Stimulated activated CD4-positive, alpha-beta T cell treated with anti-CD3 and anti-CD28 coated beads, TNF-alpha, amount 100 ng/mL, for 4 hours (primary cell): ENCODE results near the gene LILRA2.
"Not testable (repeated sequence)": the region's sequence is repeated elsewhere in the genome, so short reads cannot be mapped to it uniquely, and the experiment has no call there.

Experiments used
- DNase-seq, 3 experiments: peaks; one replicate each; pipeline ENCODE4 v3.0.0-alpha.2; 2020; ENCODE audit warnings: low read depth in 3 of 3

LILRA2 gene

GRCh38 chr19:54573330-54573872 is at the start of gene LILRA2:
LILRA2 (plus strand) TSS chr19:54573790; CDS start chr19:54573879, 89 bp downstream.
- no peak for DNase-seq

GRCh38 chr19:54525636-54526035 is 48.0 kb upstream of the LILRA2 start:
- DNase-seq, result no peak

DNA sequence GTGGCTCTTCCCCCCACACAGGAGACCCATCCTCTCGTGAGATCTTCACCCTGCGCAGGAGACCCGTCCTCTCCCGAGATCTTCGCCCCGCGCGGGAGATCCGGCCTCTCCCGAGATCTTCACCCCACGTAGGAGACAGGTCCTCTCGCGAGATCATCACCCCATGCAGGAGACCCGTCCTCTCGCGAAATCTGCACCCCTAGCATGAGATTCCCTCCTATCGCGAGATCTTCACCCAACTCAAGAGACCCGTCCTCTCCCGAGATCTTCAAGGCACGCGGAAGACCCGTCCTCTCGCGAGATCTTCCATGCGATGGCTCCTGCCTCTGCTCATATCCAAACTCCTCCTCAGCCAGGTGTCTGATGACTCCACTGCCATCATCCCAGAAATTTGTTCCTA is 46.6 kb upstream of the LILRA2 start:
- no peak for DNase-seq

DNA sequence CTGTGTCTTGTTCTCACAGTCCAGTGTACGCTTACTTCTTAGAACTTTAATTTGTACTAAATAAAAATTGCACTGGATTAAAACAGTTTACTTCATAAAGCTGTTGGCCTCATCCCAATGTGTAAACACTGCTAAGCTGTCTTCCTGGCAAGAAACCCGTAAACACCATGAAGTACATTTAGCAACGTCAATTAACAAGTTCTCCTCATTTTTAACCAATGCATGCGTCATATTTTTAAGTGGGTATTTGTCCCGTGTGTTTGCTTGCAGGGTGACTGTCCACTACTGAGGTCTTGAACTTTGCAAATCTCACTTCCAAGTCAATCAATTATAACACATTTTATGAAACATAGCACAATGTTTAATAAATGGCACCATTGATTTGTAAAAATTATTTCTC is 42.7 kb upstream of the LILRA2 start:
- no peak for DNase-seq

DNA sequence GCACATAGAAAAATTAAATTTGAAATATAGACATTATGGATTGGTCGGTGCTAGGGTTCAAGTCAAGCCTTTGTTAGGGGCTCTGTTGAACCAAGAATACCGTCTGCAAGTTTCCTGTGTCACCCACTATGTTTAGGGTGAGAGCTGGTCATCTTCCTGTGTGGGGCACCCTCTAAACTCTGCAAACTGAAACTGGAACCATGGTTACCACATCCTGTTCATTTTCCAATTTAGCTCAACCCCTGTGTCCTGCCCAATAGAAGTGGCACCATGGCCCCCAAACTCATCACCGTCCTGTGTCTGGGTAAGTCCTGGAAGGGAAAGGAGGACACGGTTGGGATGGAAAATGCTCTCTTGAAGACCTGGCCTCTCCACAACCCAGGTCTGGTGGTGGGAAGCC is 41.1 kb upstream of the LILRA2 start:
- DNase-seq, result no peak

DNA sequence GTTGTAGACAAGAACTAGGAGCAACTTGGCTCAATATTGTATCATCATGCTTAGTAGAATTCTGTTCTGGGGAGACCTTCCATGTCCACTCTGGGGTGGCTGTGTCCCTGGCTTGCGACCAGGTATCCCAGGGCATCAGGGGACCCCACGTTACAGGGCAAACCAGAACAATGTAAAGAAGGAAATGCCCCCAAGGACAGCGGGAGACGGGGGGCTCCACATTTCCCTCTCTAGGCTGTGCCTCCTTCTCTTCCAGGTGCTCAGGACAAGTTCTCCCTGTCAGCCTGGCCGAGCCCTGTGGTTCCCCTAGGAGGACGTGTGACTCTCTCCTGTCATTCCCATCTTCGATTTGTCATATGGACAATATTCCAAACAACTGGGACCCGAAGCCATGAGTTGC is 40.1 kb upstream of the LILRA2 start:
- DNase-seq, result no peak

DNA sequence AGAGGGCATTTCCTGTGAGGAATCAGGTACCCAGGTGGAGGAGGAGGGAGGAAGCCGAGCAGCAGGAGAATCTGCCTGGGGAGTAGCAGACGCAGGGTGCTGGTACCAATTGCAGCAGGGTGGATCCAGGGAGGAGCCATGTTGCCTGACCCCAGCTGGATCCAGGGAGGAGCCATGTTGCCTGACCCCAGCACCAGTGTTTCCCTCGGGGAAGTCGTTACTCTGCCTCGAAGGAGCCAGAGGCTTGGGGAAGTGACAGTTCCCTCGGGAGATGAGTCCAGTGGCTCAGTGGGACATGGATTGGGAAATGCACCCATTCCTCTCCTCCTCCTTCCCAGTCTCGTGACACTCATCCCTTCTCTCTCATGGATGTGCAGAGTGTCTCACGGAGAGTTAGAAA is 39.4 kb upstream of the LILRA2 start:
- no peak for DNase-seq

DNA sequence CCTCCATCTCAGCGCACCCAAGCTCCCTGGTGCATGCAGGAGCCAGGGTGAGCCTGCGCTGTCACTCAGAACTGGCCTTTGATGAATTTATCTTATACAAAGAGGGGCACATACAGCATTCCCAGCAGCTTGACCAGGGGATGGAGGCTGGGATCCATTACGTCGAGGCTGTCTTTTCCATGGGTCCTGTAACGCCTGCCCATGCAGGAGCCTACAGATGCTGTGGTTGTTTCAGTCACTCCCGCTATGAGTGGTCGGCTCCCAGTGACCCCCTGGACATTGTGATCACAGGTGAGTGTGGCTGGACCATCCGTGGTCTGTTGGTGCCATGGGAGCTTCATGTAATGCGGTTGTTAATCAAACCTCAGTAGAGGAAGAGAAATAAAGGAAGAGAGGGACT is 38.0 kb upstream of the LILRA2 start:
- no peak for DNase-seq

GRCh38 chr19:54536956-54537355 is 36.6 kb upstream of the LILRA2 start:
- no peak for DNase-seq

DNA sequence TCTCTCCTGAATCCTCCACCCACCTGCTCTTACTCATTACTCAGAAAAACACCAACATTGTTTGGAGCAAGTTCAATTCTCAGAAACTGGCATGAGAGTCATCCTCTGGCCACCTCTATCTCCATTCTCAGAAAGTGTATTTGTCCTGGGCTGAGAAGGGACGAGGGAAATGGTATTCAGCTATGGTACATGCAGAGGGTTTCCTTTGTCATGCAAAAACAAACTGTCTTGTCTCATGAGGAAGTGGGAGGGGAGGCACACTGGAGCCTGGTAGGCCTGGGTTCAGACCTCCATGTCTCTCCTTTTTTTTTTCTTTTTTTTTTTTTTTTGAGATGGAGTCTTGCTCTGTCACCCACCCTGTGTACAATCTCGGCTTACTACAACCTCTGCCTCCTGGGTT is 31.9 kb upstream of the LILRA2 start:
- DNase-seq, result no peak

DNA sequence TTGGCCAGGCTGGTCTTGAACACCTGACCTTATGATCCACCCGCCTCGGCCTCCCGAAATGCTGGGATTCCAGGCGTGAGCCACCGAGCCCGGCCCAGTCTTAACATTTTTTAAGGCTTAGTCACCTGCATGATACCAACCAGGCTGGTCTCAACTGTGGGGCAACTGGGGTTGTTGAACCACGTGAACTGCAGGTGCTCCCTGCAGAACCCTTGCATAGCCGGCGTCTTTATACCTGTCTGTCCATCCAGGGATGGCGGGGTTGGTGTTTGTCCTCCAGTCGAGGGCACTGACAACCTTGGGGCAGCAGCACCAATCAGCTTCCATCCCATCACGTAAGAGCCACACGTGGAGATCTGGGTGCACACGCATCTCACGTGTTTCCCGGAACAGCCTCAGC is 24.8 kb upstream of the LILRA2 start:
- DNase-seq, result no peak

DNA sequence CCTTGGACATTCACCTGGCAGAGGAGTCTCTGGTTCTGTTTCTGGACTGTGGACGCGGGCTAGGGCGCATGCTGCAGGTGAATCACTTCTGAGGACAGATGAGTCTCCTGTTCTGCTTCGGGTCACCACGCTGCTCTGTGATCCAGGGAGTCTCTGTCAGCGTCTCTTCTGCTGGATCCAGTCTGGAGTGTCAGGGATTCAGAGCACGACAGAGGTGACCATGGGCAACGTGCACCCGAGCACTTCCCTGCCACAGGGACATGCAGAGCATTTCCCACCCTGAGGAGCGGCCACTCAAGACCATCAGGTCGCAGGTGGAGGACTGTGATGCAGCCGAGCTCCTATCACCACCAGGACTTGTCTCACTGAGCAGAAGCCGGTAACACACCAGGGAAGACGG is 24.4 kb upstream of the LILRA2 start:
- DNase-seq, result no peak

DNA sequence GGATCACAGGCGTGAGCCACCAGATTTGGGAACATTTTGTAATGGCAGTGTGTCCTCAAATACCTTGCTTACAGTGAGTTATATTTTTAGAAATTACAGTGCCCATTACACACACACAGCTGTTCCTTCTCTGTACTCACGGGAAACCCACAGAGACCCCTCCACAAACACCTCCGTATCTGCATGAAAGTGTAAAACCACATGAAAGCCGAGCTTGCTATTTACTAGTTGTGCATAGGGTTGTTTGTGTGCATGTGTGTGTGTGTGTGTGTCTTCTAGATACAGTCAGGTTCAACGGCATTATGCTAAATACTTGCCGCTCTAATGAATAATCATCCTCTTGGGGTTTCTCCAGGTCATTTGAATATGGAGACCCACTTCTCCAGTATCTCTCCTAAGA is 22.3 kb upstream of the LILRA2 start:
- DNase-seq, result no peak

DNA sequence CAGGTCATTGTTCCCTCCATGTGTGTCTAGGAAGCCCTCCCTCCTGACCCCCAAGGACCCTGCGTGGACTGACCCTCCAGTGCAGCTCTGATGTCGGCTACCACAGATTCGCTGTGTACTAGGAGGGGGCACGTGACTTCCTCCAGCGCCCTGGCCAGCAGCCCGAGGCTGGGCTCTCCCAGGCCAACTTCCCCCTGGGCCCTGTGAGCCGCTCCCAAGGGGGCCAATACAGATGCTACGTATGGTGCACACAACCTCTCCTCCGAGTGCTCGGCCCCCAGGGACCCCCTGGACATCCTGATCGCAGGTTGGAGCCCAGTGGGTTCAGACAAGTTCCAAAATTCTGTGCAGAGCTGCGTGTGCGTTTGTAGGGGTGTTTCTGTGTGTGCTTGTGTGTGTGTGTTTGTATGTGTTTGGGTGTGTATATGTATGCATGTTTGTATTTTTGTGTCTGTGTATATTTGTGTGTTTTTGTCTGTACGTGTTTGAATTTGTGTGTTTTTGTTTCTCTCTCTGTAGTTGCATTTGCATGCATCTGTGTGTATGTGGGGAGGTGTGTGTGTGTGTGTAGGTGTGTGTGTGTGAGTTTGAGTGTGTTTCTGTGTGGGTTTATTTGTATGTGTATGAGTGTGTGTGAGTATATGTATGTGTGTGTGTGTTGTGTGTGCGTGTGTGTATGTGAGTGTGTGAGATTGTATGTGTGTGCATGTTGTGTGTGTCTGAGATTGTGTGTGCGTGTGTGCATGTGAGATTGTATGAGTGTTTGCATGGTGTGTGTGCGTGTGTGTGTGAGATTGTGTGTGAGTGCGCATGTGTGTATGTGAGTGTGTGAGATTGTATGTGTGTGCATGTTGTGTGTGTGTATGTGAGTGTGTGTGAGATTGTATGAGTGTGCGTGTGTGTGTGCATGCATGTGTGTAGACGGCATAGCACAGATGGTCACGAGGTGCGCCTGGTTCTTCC is 21.4 kb upstream of the LILRA2 start:
- DNase-seq, result no peak

DNA sequence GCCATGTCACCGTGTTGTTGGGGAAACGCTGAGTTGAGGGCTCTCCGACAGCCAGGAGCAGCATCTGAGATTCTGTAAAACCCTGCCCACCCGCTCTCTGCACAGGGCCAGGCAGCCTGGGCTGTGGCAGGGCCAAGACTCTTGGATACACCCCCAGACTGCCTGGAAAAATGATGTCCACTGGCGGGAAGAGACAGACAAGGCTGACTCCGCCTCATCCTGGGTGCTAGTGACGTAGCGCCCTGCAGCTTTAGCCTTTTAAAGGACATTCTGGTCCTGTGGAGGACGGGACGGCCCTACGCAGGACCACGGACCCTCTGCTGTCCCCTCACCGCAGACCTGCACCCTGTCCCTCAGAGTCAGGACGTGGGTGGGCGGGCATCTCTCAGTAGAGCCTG is 20.7 kb upstream of the LILRA2 start:
- no peak for DNase-seq

GRCh38 chr19:54554006-54554405 is 19.6 kb upstream of the LILRA2 start:
- no peak for DNase-seq

GRCh38 chr19:54554896-54555295 is 18.7 kb upstream of the LILRA2 start:
- DNase-seq, result no peak

DNA sequence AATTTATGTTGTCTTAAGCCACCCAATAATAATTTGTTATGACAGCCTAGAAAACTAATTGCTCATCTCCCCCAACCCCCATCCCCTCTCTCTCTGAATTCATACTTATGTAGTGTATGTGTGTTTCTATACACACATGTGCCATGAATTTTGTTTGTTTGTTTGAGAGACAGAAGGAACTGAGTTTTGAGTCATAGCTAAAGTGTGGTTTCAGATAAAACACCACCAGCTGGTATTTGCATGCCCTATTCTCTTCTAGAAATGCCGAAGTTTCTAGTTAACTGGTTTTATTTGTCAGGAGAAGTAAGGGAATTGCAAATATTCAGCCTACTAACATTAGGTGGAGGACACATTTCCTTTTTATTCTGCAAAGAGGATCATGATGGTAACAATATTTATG is 17.4 kb upstream of the LILRA2 start:
- DNase-seq, result no peak

- no peak for DNase-seq
These were observed 15.3 kb upstream of the LILRA2 start for GRCh38 chr19:54558339-54558738.

GRCh38 chr19:54560881-54561385 is 12.7 kb upstream of the LILRA2 start:
- no peak for DNase-seq

DNA sequence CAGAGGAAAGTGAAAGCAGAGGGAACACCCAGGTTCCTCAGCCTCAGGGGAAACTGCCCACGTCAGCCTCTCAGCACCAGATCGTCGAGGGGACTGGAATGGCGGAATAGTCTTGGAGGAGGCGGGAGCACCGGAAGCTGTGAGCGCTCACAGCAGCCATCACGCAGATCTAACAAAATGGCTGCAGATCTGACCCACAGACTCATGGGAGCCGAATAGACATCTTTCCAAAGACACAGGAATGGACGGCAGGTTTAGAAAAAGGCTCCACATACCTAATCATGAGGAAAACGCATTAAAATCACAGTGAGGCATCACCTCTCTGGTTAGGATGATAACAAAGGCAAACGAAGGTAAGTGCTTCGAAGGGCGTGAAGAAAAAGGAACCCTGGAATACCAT is 11.8 kb upstream of the LILRA2 start:
- DNase-seq, result no peak

- not testable (repeated sequence) for DNase-seq
These were observed 10.4 kb upstream of the LILRA2 start for GRCh38 chr19:54563206-54563605.

DNA sequence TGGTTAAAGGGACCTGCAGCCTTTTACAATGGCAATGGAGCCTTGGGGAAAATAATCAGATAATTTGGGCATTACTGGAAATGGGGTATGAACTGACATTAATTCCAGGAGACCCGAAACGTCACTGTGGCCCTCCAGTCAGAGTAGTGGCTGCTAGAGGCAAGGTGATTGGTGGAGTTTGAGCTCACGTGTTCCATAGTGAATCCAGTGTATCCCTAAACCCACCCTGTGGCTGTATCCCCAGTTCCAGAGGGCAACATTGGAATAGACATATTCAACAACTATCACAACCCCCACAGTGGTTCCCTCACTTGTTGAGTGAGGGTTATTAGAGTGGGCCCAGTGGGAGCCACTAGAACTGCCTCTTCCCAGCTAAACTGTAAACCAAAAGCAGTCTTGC is 3.3 kb upstream of the LILRA2 start:
- no peak for DNase-seq
